Astrocyte (in vitro differentiated cells and primary cell): ENCODE measurements around the gene ARRB1. TPM values are rescaled to one million over a fixed set of nuclear protein-coding genes. Genes with fewer than 3 reads are reported as not detected.

ENCODE experiments used
- DNase-seq: peaks from one replicate; pipeline ENCODE4 v3.0.0-alpha.2; 2010; ENCODE audit warnings: low read depth
- FAIRE-seq: peaks from 2 replicates; lab custom pipeline; 2011; peaks lifted over from hg19 to GRCh38; lab: Jason Lieb, UNC
- H2AFZ ChIP-seq: 2 replicates; pipeline ENCODE4 v1.6.0; 2012; ENCODE audit warnings: low read depth, low read length, inconsistent platforms
- H3K27ac ChIP-seq: 2 replicates; pipeline ENCODE4 v1.5.1; 2011; ENCODE audit warnings: low read depth, low read length, inconsistent platforms
- H3K27me3 ChIP-seq: 2 replicates; pipeline ENCODE4 v1.6.0; 2011; ENCODE audit warnings: low read length, inconsistent platforms; ENCODE audit not compliant: insufficient read depth
- H3K36me3 ChIP-seq: 2 replicates; pipeline ENCODE4 v1.5.1; 2011; ENCODE audit warnings: low read length, inconsistent platforms; ENCODE audit not compliant: insufficient read depth
- H3K4me1 ChIP-seq: 2 replicates; pipeline ENCODE4 v1.5.1; 2011; ENCODE audit warnings: low read length, inconsistent platforms; ENCODE audit not compliant: insufficient read depth
- H3K4me2 ChIP-seq: 2 replicates; pipeline ENCODE4 v1.6.0; 2012; ENCODE audit warnings: low read length, inconsistent platforms
- H3K4me3 ChIP-seq: 2 replicates; pipeline ENCODE4 v1.5.1; 2011; ENCODE audit warnings: low read depth, mild to moderate bottlenecking, low read length, inconsistent platforms; ENCODE audit not compliant: insufficient read depth
- H3K79me2 ChIP-seq: 2 replicates; pipeline ENCODE4 v1.6.0; 2012; ENCODE audit warnings: mild to moderate bottlenecking, low read length, inconsistent platforms; ENCODE audit not compliant: insufficient read depth
- H3K9ac ChIP-seq: 2 replicates; pipeline ENCODE4 v1.6.0; 2012; ENCODE audit warnings: mild to moderate bottlenecking, low read length, inconsistent platforms
- H3K9me3 ChIP-seq: 2 replicates; pipeline ENCODE4 v1.5.1; 2012; ENCODE audit warnings: low read depth, mild to moderate bottlenecking, low read length, inconsistent platforms; ENCODE audit not compliant: insufficient read depth
- H4K20me1 ChIP-seq: 2 replicates; pipeline ENCODE4 v1.6.0; 2012; ENCODE audit warnings: low read length, inconsistent platforms; ENCODE audit not compliant: insufficient read depth
- H3K27ac Mint-ChIP-seq: one replicate; pipeline ENCODE4 v1.8.0; 2021; ENCODE audit warnings: mild to moderate bottlenecking, mixed read lengths; ENCODE audit not compliant: unreplicated experiment
- H3K27me3 Mint-ChIP-seq: one replicate; pipeline ENCODE4 v1.8.0; 2021; ENCODE audit warnings: low read depth, mixed read lengths; ENCODE audit not compliant: unreplicated experiment
- H3K36me3 Mint-ChIP-seq: one replicate; pipeline ENCODE4 v1.8.0; 2021; ENCODE audit warnings: low read depth, mixed read lengths; ENCODE audit not compliant: unreplicated experiment
- H3K4me1 Mint-ChIP-seq: one replicate; pipeline ENCODE4 v1.8.0; 2021; ENCODE audit warnings: low read depth, mixed read lengths; ENCODE audit not compliant: unreplicated experiment
- H3K4me3 Mint-ChIP-seq: one replicate; pipeline ENCODE4 v1.8.0; 2021; ENCODE audit warnings: mild to moderate bottlenecking, moderate library complexity, mixed read lengths; ENCODE audit not compliant: unreplicated experiment
- H3K9me3 Mint-ChIP-seq: one replicate; pipeline ENCODE4 v1.8.0; 2021; ENCODE audit warnings: mild to moderate bottlenecking, mixed read lengths; ENCODE audit not compliant: unreplicated experiment
- CTCF ChIP-seq: IDR thresholded peaks from 2 replicates; pipeline ENCODE4 v1.5.1; 2011; ENCODE audit warnings: low read depth, mild to moderate bottlenecking, inconsistent platforms, low read length, moderate library complexity; ENCODE audit not compliant: insufficient read depth
- EZH2 ChIP-seq: IDR thresholded peaks from 2 replicates; pipeline ENCODE4 v1.6.1; 2012; ENCODE audit warnings: mild to moderate bottlenecking, low read length, inconsistent platforms; ENCODE audit not compliant: insufficient read depth
- total RNA-seq: library from RNA; stranded (reverse); gene quantifications from 2 replicates; pipeline ENCODE4 v1.2.1, GENCODE V29; 2021

ARRB1 gene
- total RNA-seq, 1 donor from 2014 or later = 28.5 TPM

- DNase-seq (peak; percentile 26), FAIRE-seq (no peak)
- Mint-ChIP-seq H3K9me3 (no peaks in the 10 kb centered on the region), H3K4me3 (no peak overlapping the region), H3K27ac (peak overlapping the region; percentile 44), H3K27me3 (no peaks in the 10 kb centered on the region), H3K36me3 (peaks cover 7% of the 10 kb centered on the region), H3K4me1 (peaks cover 11% of the 10 kb centered on the region)
- Histone ChIP-seq H3K27me3 (no peaks in the 10 kb centered on the region), H3K4me1 (peaks cover 3% of the 10 kb centered on the region), H2AFZ (no peak overlapping the region), H3K9ac (no peak overlapping the region), H4K20me1 (no peaks in the 10 kb centered on the region), H3K79me2 (no peaks in the 10 kb centered on the region), H3K4me2 (no peak overlapping the region), H3K9me3 (no peaks in the 10 kb centered on the region), H3K27ac (no peak overlapping the region), H3K4me3 (no peak overlapping the region), H3K36me3 (no peaks in the 10 kb centered on the region)
- TF ChIP-seq CTCF (no peak), EZH2 (no peak)
Measured at GRCh38 chr11:75319035-75319877, 32.2 kb downstream of the ARRB1 start.

- no peak overlapping the region for H3K4me3 Mint-ChIP-seq
- DNase-seq = no peak
- H3K36me3 Mint-ChIP-seq = peaks cover 3% of the 10 kb centered on the region
- Histone ChIP-seq H3K9me3 (no peaks in the 10 kb centered on the region), H2AFZ (no peak overlapping the region), H3K4me3 (no peak overlapping the region), H3K4me2 (no peak overlapping the region), H4K20me1 (no peaks in the 10 kb centered on the region), H3K36me3 (no peaks in the 10 kb centered on the region), H3K79me2 (no peaks in the 10 kb centered on the region), H3K4me1 (peaks cover 11% of the 10 kb centered on the region), H3K27ac (no peak overlapping the region), H3K27me3 (no peaks in the 10 kb centered on the region), H3K9ac (no peak overlapping the region)
- H3K27ac Mint-ChIP-seq = no peak overlapping the region
- no peaks in the 10 kb centered on the region for H3K9me3 Mint-ChIP-seq
- H3K4me1 Mint-ChIP-seq = peaks cover 19% of the 10 kb centered on the region
- no peak for FAIRE-seq
- TF ChIP-seq EZH2 = no peak
- no peaks in the 10 kb centered on the region for H3K27me3 Mint-ChIP-seq
Measured at GRCh38 chr11:75317446-75318122, 33.9 kb downstream of the ARRB1 start.

DNA sequence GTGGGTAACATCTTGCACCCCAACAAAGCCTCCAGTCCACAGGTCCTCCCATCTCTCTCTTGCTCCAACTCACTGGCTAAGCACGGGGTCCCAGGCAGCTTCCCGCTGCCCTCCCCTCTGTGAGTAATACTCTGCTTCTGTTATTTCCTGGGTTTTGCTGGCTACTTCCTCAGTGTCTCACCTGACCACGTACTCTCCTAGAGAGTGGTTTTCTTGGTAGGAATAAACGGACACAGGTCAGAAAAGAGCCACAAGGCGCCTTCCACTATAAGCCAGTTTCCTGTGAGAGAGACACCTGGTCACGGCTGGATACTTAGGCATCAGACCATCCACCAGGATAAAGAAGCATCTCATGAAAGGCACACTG lies 36.0 kb downstream of the ARRB1 start:
- FAIRE-seq = no peak
- Histone ChIP-seq H3K9ac (no peak overlapping the region), H3K79me2 (no peaks in the 10 kb centered on the region), H3K4me2 (no peak overlapping the region), H3K27ac (no peak overlapping the region), H3K36me3 (no peaks in the 10 kb centered on the region), H3K27me3 (no peaks in the 10 kb centered on the region), H3K4me1 (peaks cover 15% of the 10 kb centered on the region), H3K4me3 (no peak overlapping the region), H4K20me1 (no peaks in the 10 kb centered on the region), H2AFZ (no peak overlapping the region), H3K9me3 (no peaks in the 10 kb centered on the region)
- TF ChIP-seq CTCF = no peak
- TF ChIP-seq EZH2 = no peak
- no peak for DNase-seq
- H3K27ac Mint-ChIP-seq = no peak overlapping the region
- H3K4me3 Mint-ChIP-seq = no peak overlapping the region
- peaks cover 6% of the 10 kb centered on the region for H3K36me3 Mint-ChIP-seq
- H3K4me1 Mint-ChIP-seq = peaks cover 23% of the 10 kb centered on the region
- no peaks in the 10 kb centered on the region for H3K27me3 Mint-ChIP-seq
- no peaks in the 10 kb centered on the region for H3K9me3 Mint-ChIP-seq
